HEK293 (cell line): Measurements from ENCODE around the gene TAS2R40.

Source experiments
- CTCF ChIA-PET: fragments of 350-600 bp; formaldehyde crosslinking; extraction: SDS; loops from one replicate; lab custom pipeline; 2021; ENCODE audit warnings: antibody characterized with exemption; lab: Yijun Ruan, JAX
- POLR2A ChIA-PET: fragments of 300-600 bp; formaldehyde crosslinking; extraction: SDS; loops from one replicate; lab custom pipeline; 2020; ENCODE audit warnings: antibody characterized with exemption, inconsistent platforms; lab: Yijun Ruan, JAX
- H3K27ac ChIP-seq: fragments of 200-500 bp; sonication (Bioruptor generic); 2 replicates; pipeline ENCODE4 v1.5.1; 2014; ENCODE audit warnings: low read depth, low read length, control low read depth, inconsistent platforms; ENCODE audit errors: extremely low read depth
- H3K36me3 ChIP-seq, 2 experiments: fragments of 200-500 bp in 1 of 2; sonication (Bioruptor generic) in 1 of 2; 1 replicate in 1 of 2; 2 replicates in 1 of 2; pipeline ENCODE4 v1.5.1; 2014 to 2017; ENCODE audit warnings: inconsistent platforms in 2 of 2, low read length in 2 of 2; ENCODE audit not compliant: control insufficient read depth in 2 of 2, insufficient read depth in 1 of 2
- H3K4me1 ChIP-seq: fragments of 200-500 bp; sonication (Bioruptor generic); 2 replicates; pipeline ENCODE4 v1.5.1; 2014; ENCODE audit warnings: mild to moderate bottlenecking, low read length, inconsistent platforms; ENCODE audit not compliant: control insufficient read depth, insufficient read depth
- H3K4me3 ChIP-seq: 2 replicates; pipeline ENCODE4 v1.5.1; 2011; ENCODE audit warnings: low read depth, mild to moderate bottlenecking, control low read depth, low read length, moderate library complexity
- H3K9me3 ChIP-seq: fragments of 200-500 bp; sonication (Bioruptor generic); 2 replicates; pipeline ENCODE4 v1.5.1; 2014; ENCODE audit warnings: low read depth, low read length, inconsistent platforms; ENCODE audit not compliant: control insufficient read depth, insufficient read depth
- TRIM28 ChIP-seq: IDR thresholded peaks from 2 replicates; pipeline ENCODE4 v1.6.1; 2011; ENCODE audit warnings: low read length, control low read depth, borderline replicate concordance
- WT1 ChIP-seq: fragments of 450-650 bp; formaldehyde crosslinking; IDR thresholded peaks from 2 replicates; pipeline ENCODE4 v1.5.1; 2016; ENCODE audit warnings: missing biosample characterization, missing genetic modification characterization
- ZNF133 ChIP-seq: fragments of 450-650 bp; formaldehyde crosslinking; IDR thresholded peaks from 2 replicates; pipeline ENCODE4 v1.5.1; 2016; ENCODE audit warnings: missing biosample characterization, missing genetic modification characterization
- ZNF211 ChIP-seq: fragments of 450-650 bp; formaldehyde crosslinking; IDR thresholded peaks from 2 replicates; pipeline ENCODE4 v1.5.1; 2016; ENCODE audit warnings: low read depth, missing biosample characterization, missing genetic modification characterization
- ZNF560 ChIP-seq: fragments of 450-650 bp; formaldehyde crosslinking; IDR thresholded peaks from 2 replicates; pipeline ENCODE4 v1.5.1; 2017; ENCODE audit warnings: missing biosample characterization, missing genetic modification characterization, borderline replicate concordance
- ZNF610 ChIP-seq: fragments of 450-650 bp; formaldehyde crosslinking; IDR thresholded peaks from 2 replicates; pipeline ENCODE4 v1.5.1; 2016; ENCODE audit warnings: missing biosample characterization, missing genetic modification characterization, borderline replicate concordance
- ZNF626 ChIP-seq: fragments of 450-650 bp; sonication (Bioruptor Pico); formaldehyde crosslinking; IDR thresholded peaks from 2 replicates; pipeline ENCODE4 v1.5.1; 2018; ENCODE audit warnings: missing biosample characterization, missing genetic modification characterization, inconsistent platforms
- TF ChIP-seq, protein P1 (sequence below): fragments of 450-650 bp; formaldehyde crosslinking; IDR thresholded peaks from 2 replicates; pipeline ENCODE4 v1.5.1; 2016; ENCODE audit warnings: missing biosample characterization, missing genetic modification characterization
- TF ChIP-seq, protein P2 (sequence below): fragments of 450-650 bp; formaldehyde crosslinking; conservative IDR thresholded peaks from 2 replicates; pipeline ENCODE4 v1.5.1; 2016; ENCODE audit warnings: low read depth, missing biosample characterization, missing genetic modification characterization
- TF ChIP-seq, protein P3 (sequence below): fragments of 450-650 bp; formaldehyde crosslinking; IDR thresholded peaks from 2 replicates; pipeline ENCODE4 v1.5.1; 2016; ENCODE audit warnings: missing biosample characterization, missing genetic modification characterization
- TF ChIP-seq, protein P4 (sequence below): fragments of 450-650 bp; IDR thresholded peaks from 2 replicates; pipeline ENCODE4 v1.5.1; 2018; ENCODE audit warnings: missing biosample characterization, mild to moderate bottlenecking, missing genetic modification characterization
- TF ChIP-seq, protein P5 (sequence below): fragments of 450-650 bp; formaldehyde crosslinking; IDR thresholded peaks from 2 replicates; pipeline ENCODE4 v1.5.1; 2017; ENCODE audit warnings: missing biosample characterization, missing genetic modification characterization
- TF ChIP-seq, protein P6 (sequence below): fragments of 450-650 bp; formaldehyde crosslinking; IDR thresholded peaks from 2 replicates; pipeline ENCODE4 v1.5.1; 2016; ENCODE audit warnings: missing biosample characterization, missing genetic modification characterization, borderline replicate concordance

Gene TAS2R40

DNA sequence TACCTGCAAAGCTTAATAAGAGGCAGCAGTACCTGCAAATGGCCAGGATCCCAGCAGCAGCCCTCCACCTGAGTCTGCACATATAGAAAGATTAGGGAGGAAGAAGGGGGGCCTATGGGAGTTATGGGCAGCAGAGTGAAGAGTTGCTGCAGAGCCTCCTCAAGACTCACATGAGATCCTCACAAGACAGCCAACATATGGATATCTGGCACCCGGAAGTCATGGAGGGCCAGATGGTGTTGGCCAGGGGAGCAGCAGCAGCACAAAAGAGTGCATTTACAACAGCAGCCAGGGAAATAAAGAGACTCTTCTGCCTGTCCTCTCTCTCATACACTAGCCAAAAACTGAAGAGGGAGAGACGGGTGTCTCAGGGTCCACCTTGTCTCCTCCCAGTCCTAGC lies 4.0 kb upstream of the TAS2R40 start (continued):
- TF ChIP-seq, protein P1, sequence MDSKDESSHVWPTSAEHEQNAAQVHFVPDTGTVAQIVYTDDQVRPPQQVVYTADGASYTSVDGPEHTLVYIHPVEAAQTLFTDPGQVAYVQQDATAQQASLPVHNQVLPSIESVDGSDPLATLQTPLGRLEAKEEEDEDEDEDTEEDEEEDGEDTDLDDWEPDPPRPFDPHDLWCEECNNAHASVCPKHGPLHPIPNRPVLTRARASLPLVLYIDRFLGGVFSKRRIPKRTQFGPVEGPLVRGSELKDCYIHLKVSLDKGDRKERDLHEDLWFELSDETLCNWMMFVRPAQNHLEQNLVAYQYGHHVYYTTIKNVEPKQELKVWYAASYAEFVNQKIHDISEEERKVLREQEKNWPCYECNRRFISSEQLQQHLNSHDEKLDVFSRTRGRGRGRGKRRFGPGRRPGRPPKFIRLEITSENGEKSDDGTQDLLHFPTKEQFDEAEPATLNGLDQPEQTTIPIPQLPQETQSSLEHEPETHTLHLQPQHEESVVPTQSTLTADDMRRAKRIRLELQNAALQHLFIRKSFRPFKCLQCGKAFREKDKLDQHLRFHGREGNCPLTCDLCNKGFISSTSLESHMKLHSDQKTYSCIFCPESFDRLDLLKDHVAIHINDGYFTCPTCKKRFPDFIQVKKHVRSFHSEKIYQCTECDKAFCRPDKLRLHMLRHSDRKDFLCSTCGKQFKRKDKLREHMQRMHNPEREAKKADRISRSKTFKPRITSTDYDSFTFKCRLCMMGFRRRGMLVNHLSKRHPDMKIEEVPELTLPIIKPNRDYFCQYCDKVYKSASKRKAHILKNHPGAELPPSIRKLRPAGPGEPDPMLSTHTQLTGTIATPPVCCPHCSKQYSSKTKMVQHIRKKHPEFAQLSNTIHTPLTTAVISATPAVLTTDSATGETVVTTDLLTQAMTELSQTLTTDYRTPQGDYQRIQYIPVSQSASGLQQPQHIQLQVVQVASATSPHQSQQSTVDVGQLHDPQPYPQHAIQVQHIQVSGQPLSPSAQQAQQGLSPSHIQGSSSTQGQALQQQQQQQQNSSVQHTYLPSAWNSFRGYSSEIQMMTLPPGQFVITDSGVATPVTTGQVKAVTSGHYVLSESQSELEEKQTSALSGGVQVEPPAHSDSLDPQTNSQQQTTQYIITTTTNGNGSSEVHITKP, result no peak

DNA sequence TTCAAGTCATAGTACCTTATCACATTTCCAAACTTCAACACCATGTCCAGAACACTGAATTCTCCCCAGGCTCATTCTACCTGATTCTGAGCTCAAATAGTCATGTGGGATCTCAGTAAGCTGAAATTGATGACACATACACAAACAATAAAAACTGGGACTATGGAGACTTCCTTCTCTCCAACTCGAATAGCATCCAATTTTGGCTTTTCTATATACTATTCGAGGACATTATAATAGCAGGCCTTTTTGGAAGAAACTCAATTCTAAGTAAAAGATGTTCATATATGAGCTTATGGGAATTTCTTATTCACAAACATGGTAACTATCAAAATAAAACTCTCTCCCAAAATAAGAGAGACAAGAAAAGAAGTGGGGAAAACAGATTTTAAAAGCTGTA lies 551 bp upstream of the TAS2R40 start:
- CTCF ChIA-PET, result interaction anchor here (0.5 to 3.8 kb wide), 8 partner anchors 12 to 370 kb away, joined by 3 to 25 read pairs (median 3); no protein-coding TSS in a partner anchor
- Histone ChIP-seq H3K4me3 (no peak overlapping the region), H3K9me3 (no peaks in the 10 kb centered on the region), H3K4me1 (no peaks in the 10 kb centered on the region), H3K36me3 (no peaks in the 10 kb centered on the region), H3K27ac (no peak overlapping the region)
- TF ChIP-seq, protein P2, sequence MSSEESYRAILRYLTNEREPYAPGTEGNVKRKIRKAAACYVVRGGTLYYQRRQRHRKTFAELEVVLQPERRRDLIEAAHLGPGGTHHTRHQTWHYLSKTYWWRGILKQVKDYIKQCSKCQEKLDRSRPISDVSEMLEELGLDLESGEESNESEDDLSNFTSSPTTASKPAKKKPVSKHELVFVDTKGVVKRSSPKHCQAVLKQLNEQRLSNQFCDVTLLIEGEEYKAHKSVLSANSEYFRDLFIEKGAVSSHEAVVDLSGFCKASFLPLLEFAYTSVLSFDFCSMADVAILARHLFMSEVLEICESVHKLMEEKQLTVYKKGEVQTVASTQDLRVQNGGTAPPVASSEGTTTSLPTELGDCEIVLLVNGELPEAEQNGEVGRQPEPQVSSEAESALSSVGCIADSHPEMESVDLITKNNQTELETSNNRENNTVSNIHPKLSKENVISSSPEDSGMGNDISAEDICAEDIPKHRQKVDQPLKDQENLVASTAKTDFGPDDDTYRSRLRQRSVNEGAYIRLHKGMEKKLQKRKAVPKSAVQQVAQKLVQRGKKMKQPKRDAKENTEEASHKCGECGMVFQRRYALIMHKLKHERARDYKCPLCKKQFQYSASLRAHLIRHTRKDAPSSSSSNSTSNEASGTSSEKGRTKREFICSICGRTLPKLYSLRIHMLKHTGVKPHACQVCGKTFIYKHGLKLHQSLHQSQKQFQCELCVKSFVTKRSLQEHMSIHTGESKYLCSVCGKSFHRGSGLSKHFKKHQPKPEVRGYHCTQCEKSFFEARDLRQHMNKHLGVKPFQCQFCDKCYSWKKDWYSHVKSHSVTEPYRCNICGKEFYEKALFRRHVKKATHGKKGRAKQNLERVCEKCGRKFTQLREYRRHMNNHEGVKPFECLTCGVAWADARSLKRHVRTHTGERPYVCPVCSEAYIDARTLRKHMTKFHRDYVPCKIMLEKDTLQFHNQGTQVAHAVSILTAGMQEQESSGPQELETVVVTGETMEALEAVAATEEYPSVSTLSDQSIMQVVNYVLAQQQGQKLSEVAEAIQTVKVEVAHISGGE (tag by site-specific recombination), result no peak
- TF ChIP-seq ZNF560 (tag by site-specific recombination), result no peak
- TF ChIP-seq ZNF211, result no peak
- TF ChIP-seq, protein P3, sequence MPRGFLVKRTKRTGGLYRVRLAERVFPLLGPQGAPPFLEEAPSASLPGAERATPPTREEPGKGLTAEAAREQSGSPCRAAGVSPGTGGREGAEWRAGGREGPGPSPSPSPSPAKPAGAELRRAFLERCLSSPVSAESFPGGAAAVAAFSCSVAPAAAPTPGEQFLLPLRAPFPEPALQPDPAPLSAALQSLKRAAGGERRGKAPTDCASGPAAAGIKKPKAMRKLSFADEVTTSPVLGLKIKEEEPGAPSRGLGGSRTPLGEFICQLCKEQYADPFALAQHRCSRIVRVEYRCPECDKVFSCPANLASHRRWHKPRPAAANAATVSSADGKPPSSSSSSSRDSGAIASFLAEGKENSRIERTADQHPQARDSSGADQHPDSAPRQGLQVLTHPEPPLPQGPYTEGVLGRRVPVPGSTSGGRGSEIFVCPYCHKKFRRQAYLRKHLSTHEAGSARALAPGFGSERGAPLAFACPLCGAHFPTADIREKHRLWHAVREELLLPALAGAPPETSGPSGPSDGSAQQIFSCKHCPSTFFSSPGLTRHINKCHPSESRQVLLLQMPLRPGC, result no peak
- no peak for TF ChIP-seq TRIM28
- no peak for TF ChIP-seq WT1 (tag by site-specific recombination)
- TF ChIP-seq, protein P4, sequence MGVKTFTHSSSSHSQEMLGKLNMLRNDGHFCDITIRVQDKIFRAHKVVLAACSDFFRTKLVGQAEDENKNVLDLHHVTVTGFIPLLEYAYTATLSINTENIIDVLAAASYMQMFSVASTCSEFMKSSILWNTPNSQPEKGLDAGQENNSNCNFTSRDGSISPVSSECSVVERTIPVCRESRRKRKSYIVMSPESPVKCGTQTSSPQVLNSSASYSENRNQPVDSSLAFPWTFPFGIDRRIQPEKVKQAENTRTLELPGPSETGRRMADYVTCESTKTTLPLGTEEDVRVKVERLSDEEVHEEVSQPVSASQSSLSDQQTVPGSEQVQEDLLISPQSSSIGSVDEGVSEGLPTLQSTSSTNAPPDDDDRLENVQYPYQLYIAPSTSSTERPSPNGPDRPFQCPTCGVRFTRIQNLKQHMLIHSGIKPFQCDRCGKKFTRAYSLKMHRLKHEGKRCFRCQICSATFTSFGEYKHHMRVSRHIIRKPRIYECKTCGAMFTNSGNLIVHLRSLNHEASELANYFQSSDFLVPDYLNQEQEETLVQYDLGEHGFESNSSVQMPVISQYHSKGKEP (tag by site-specific recombination), result no peak
- TF ChIP-seq, protein P5, sequence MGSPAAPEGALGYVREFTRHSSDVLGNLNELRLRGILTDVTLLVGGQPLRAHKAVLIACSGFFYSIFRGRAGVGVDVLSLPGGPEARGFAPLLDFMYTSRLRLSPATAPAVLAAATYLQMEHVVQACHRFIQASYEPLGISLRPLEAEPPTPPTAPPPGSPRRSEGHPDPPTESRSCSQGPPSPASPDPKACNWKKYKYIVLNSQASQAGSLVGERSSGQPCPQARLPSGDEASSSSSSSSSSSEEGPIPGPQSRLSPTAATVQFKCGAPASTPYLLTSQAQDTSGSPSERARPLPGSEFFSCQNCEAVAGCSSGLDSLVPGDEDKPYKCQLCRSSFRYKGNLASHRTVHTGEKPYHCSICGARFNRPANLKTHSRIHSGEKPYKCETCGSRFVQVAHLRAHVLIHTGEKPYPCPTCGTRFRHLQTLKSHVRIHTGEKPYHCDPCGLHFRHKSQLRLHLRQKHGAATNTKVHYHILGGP (tag by site-specific recombination), result no peak
- no peak for TF ChIP-seq ZNF626 (tag by site-specific recombination)
- TF ChIP-seq, protein P6, sequence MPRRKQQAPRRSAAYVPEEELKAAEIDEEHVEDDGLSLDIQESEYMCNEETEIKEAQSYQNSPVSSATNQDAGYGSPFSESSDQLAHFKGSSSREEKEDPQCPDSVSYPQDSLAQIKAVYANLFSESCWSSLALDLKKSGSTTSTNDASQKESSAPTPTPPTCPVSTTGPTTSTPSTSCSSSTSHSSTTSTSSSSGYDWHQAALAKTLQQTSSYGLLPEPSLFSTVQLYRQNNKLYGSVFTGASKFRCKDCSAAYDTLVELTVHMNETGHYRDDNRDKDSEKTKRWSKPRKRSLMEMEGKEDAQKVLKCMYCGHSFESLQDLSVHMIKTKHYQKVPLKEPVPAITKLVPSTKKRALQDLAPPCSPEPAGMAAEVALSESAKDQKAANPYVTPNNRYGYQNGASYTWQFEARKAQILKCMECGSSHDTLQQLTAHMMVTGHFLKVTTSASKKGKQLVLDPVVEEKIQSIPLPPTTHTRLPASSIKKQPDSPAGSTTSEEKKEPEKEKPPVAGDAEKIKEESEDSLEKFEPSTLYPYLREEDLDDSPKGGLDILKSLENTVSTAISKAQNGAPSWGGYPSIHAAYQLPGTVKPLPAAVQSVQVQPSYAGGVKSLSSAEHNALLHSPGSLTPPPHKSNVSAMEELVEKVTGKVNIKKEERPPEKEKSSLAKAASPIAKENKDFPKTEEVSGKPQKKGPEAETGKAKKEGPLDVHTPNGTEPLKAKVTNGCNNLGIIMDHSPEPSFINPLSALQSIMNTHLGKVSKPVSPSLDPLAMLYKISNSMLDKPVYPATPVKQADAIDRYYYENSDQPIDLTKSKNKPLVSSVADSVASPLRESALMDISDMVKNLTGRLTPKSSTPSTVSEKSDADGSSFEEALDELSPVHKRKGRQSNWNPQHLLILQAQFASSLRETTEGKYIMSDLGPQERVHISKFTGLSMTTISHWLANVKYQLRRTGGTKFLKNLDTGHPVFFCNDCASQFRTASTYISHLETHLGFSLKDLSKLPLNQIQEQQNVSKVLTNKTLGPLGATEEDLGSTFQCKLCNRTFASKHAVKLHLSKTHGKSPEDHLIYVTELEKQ (tag by site-specific recombination), result no peak
- no peak for TF ChIP-seq ZNF610 (tag by site-specific recombination)
- TF ChIP-seq ZNF133 (tag by site-specific recombination), result no peak
- POLR2A ChIA-PET, result no interaction called here
